ENCODE data around the gene RASA1. TPM values are rescaled to one million over a fixed set of nuclear protein-coding genes. Genes with fewer than 3 reads are reported as not detected.

The RASA1 gene
- total and polyA plus RNA-seq, 11 donors = 5.7 to 21.9 (median 17.6) TPM

DNA sequence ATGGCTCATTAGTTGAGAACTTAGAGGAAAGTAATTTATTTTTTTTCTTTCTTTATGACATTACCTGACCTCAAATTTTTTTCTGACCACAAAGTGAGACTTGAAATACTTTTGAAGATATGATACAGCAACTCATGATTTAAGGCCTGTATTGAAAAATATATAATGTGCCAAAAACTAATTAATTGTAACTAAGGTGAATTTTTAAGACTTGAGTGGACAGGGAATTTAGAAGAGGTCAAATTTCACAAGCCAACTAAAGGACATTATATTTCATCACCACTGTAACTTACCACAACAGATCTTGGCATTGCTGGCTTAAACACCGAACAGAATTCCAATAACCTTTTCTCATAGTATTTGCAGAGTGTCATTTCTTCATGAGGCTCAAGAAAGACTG lies 143.2 kb downstream of the RASA1 start:
- TF ChIP-seq, protein P1, sequence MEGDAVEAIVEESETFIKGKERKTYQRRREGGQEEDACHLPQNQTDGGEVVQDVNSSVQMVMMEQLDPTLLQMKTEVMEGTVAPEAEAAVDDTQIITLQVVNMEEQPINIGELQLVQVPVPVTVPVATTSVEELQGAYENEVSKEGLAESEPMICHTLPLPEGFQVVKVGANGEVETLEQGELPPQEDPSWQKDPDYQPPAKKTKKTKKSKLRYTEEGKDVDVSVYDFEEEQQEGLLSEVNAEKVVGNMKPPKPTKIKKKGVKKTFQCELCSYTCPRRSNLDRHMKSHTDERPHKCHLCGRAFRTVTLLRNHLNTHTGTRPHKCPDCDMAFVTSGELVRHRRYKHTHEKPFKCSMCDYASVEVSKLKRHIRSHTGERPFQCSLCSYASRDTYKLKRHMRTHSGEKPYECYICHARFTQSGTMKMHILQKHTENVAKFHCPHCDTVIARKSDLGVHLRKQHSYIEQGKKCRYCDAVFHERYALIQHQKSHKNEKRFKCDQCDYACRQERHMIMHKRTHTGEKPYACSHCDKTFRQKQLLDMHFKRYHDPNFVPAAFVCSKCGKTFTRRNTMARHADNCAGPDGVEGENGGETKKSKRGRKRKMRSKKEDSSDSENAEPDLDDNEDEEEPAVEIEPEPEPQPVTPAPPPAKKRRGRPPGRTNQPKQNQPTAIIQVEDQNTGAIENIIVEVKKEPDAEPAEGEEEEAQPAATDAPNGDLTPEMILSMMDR (IDR thresholded peaks at IDR 0.05) = no peak
- TF ChIP-seq POLR2A (IDR thresholded peaks at IDR 0.05) = no peak
- WGBS, 4 donors = 76 to 89% (median 87%) methylated on average over 1 of the region's 1 CpG
- Histone ChIP-seq H3K36me3 (peaks cover 0 to 52% (median 44%) of the 10 kb centered on the region in 9 donors), H3K9me3 (no peaks in the 10 kb centered on the region), H3K4me1 (peaks cover 0 to 40% (median 14%) of the 10 kb centered on the region in 12 donors), H3K27me3 (no peaks in the 10 kb centered on the region), H3K4me3 (peak overlapping the region in 3 of 12 donors; percentile 68 to 96 (median 87)), H3K27ac (peak overlapping the region in 2 of 12 donors; percentile 98)
- ATAC-seq (no peak), DNase-seq (no peak)
- intact Hi-C loops (cut with DNase I) = loop anchor here in 6 of 10 donors (5.0 to 10.0 kb wide), 3 partner anchors 144 to 794 kb away; partner anchors contain the start of genes RASA1 (in 5 of the 6) and COX7C (in 1 of the 6)

- no peak for TF ChIP-seq POLR2A (IDR thresholded peaks at IDR 0.05)
- TF ChIP-seq, protein P1 (IDR thresholded peaks at IDR 0.05) = no peak
- WGBS, 4 donors = 10 to 19% (median 15%) methylated on average over 5 of the region's 5 CpGs
- Histone ChIP-seq H3K27me3 (no peaks in the 10 kb centered on the region), H3K36me3 (peaks cover 0 to 46% (median 38%) of the 10 kb centered on the region in 9 donors), H3K9me3 (no peaks in the 10 kb centered on the region), H3K4me1 (peaks cover 0 to 38% (median 14%) of the 10 kb centered on the region in 12 donors), H3K27ac (peak overlapping the region; percentile 80 to 99 (median 97)), H3K4me3 (peak overlapping the region; percentile 20 to 96 (median 87))
- DNase-seq (no peak), ATAC-seq (no peak)
- intact Hi-C loops (cut with DNase I) = loop anchor here in 6 of 10 donors (5.0 to 10.0 kb wide), 3 partner anchors 144 to 794 kb away; partner anchors contain the start of genes RASA1 (in 5 of the 6) and COX7C (in 1 of the 6)
These were observed 143.9 kb downstream of the RASA1 start for GRCh38 chr5:87411586-87411972.

DNA sequence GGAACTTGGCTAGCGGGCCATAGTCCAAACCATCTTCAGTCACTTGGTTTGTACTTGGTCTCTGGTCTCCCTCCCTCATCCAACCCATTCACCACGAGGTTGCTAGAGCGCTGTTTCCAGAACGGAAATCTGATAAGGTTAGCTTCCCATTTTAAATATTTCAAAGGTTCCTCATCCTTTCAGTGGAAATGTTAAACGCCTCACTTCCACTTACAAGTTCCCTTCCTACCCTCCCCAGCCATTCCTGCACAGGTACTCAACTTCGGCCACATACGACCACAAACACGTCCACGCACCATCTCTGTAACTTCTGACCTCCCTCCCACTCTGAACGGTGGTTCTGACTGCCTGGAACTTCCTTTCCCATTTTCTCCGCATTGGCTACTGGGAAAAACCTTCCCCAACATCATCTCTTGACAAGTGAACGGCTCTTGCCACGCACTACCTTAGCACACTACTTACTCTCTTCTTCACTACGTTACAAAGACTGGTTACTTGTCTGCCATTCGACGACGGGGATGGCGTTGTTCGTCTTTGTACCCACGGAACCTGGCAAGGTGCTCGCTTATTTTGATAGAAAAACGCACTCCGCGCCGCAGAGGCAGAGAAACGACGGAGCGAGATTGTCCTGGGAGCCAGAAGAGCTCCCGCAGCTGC lies 144.4 kb downstream of the RASA1 start:
- TF ChIP-seq, protein P1 (IDR thresholded peaks at IDR 0.05) = no peak
- TF ChIP-seq POLR2A (IDR thresholded peaks at IDR 0.05) = no peak
- DNase-seq = peak in 4 of 5 donors; percentile 22 to 32 (median 27)
- peak overlapping the region; percentile 20 to 96 (median 87) for H3K4me3 ChIP-seq
- 0 to 1% (median 1%) methylated on average over 27 to 29 of the region's 29 CpGs for WGBS, 4 donors
- intact Hi-C loops (cut with DNase I) = loop anchor here in 7 of 10 donors (2.0 to 10.0 kb wide), 4 partner anchors 143 to 795 kb away; partner anchors contain the start of genes RASA1 (in 5 of the 7) and COX7C (in 1 of the 7)
- no peaks in the 10 kb centered on the region for H3K9me3 ChIP-seq
- H3K27ac ChIP-seq = peak overlapping the region; percentile 80 to 99 (median 97)
- H3K27me3 ChIP-seq = no peaks in the 10 kb centered on the region
- H3K36me3 ChIP-seq = peaks cover 0 to 41% (median 33%) of the 10 kb centered on the region in 9 donors
- ATAC-seq = peak; percentile 11 to 52 (median 33)
- H3K4me1 ChIP-seq = peaks cover 0 to 35% (median 14%) of the 10 kb centered on the region in 12 donors
